HUES48 (cell line): ENCODE data around the gene GLTP.
"Not testable (repeated sequence)": the region's sequence is repeated elsewhere in the genome, so short reads cannot be mapped to it uniquely, and the experiment has no call there.

Experiments used
- H3K27ac ChIP-seq: one replicate; pipeline ENCODE4 v1.7.0; 2013; ENCODE audit warnings: low read depth, low read length, inconsistent platforms
- H3K27me3 ChIP-seq: 2 replicates; pipeline ENCODE4 v1.6.1; 2013; ENCODE audit warnings: mild to moderate bottlenecking, low read length; ENCODE audit not compliant: control insufficient read depth, insufficient read depth
- H3K36me3 ChIP-seq: 2 replicates; pipeline ENCODE4 v1.6.1; 2013; ENCODE audit warnings: low read length; ENCODE audit not compliant: control insufficient read depth, insufficient read depth
- H3K4me1 ChIP-seq: 2 replicates; pipeline ENCODE4 v1.6.1; 2013; ENCODE audit warnings: mild to moderate bottlenecking, low read length; ENCODE audit not compliant: control insufficient read depth, insufficient read depth
- H3K4me3 ChIP-seq: 2 replicates; pipeline ENCODE4 v1.5.1; 2013; ENCODE audit warnings: mild to moderate bottlenecking, low read depth, low read length
- H3K9ac ChIP-seq: 2 replicates; pipeline ENCODE4 v1.6.1; 2013; ENCODE audit warnings: mild to moderate bottlenecking, low read depth, low read length, moderate library complexity
- H3K9me3 ChIP-seq: 2 replicates; pipeline ENCODE4 v1.6.1; 2013; ENCODE audit warnings: low read length; ENCODE audit not compliant: control insufficient read depth, insufficient read depth

Gene GLTP

DNA sequence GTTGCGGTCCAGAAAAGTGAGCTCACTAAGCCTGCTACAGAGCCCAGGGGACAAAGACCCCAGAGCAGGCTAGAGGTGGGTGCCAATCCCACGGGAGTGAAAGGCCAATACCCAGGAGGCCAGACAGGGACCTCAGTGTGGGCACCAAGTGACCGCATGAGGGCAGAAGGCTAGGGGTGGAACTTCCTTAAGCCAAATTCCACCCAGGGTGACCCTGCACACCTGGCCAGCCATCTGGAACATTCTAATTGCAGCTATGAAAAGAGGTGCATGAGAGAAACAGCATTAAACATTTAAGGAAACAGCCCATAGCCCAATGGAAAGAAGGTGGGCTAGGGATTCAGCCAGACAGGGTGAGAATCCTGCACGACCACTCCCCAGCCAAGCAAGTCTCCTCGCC lies 19.4 kb downstream of the GLTP start:
- Histone ChIP-seq H3K9ac (no peak overlapping the region), H3K4me3 (no peak overlapping the region), H3K36me3 (peaks cover 19% of the 10 kb centered on the region; the same call in 1 of the 2 replicates), H3K4me1 (peaks cover 9% of the 10 kb centered on the region; the same call in 1 of the 2 replicates), H3K27me3 (no peaks in the 10 kb centered on the region), H3K9me3 (no peaks in the 10 kb centered on the region), H3K27ac (no peak overlapping the region)

- H3K4me1 ChIP-seq: no peaks in the 10 kb centered on the region
- no peak overlapping the region for H3K4me3 ChIP-seq
- H3K27me3 ChIP-seq: no peaks in the 10 kb centered on the region
- H3K36me3 ChIP-seq: peaks cover 19% of the 10 kb centered on the region; the same call in 1 of the 2 replicates
- no peaks in the 10 kb centered on the region for H3K9me3 ChIP-seq
- H3K9ac ChIP-seq: no peak overlapping the region
- H3K27ac ChIP-seq: no peak overlapping the region
Observed at GRCh38 chr12:109858764-109859163, 21.6 kb downstream of the GLTP start.

DNA sequence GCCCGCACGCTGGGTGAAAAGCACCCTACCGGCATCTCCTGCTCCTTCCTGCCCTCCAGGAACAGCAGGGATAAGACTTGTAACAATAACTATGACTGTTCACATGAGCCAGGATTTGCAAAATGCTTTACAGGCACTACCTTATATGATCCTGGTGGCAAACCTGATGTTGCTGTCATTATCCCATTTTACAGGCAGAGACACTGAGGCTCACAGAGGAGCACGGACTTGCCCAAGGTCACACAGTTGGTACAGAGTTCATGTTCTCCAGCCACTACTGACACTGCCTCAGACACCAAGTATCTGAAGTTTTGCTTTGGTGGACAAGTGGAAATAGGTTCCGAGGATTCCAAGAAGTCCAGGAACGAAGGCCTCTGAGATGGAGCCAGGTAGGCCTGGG lies 22.6 kb downstream of the GLTP start:
- no peaks in the 10 kb centered on the region for H3K9me3 ChIP-seq
- no peaks in the 10 kb centered on the region for H3K4me1 ChIP-seq
- no peak overlapping the region for H3K27ac ChIP-seq
- H3K27me3 ChIP-seq: no peaks in the 10 kb centered on the region
- peaks cover 19% of the 10 kb centered on the region; the same call in 1 of the 2 replicates for H3K36me3 ChIP-seq
- H3K4me3 ChIP-seq: no peak overlapping the region
- no peak overlapping the region for H3K9ac ChIP-seq

DNA sequence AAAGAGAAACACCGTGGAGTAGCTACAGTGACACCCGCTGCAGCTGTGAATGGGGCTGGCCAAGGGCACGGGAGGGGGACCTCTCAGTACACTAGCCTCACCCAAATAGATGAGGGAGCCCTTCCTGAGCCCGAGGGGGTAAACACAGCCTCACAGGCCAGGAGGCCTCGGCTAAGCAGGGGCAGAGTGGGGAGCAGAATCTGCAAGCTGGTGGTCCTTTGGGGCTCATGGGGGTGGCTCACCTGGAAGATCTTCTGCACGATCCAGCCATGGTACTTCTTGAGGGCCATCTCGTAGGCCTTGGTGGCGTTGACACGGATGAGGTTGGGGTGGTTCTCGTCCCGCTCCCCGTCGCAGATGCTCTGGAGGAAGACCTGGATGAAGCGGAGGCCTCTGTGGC lies 25.0 kb downstream of the GLTP start:
- Histone ChIP-seq H3K4me1 (no peaks in the 10 kb centered on the region), H3K9me3 (no peaks in the 10 kb centered on the region), H3K9ac (no peak overlapping the region), H3K27me3 (no peaks in the 10 kb centered on the region), H3K27ac (no peak overlapping the region), H3K4me3 (no peak overlapping the region), H3K36me3 (peaks cover 15% of the 10 kb centered on the region; the same call in 1 of the 2 replicates)

GRCh38 chr12:109850518-109850917 lies 29.8 kb downstream of the GLTP start:
- H3K9ac ChIP-seq, H3K9me3 ChIP-seq, H3K4me1 ChIP-seq, H3K27me3 ChIP-seq, H3K27ac ChIP-seq, H3K36me3 ChIP-seq, H3K4me3 ChIP-seq: not testable (repeated sequence)

- Histone ChIP-seq H3K4me3 (no peak overlapping the region), H3K9ac (no peak overlapping the region), H3K36me3 (no peaks in the 10 kb centered on the region), H3K27me3 (no peaks in the 10 kb centered on the region), H3K27ac (no peak overlapping the region), H3K4me1 (no peaks in the 10 kb centered on the region), H3K9me3 (no peaks in the 10 kb centered on the region)
Observed at GRCh38 chr12:109847142-109847735, 33.1 kb downstream of the GLTP start.

DNA sequence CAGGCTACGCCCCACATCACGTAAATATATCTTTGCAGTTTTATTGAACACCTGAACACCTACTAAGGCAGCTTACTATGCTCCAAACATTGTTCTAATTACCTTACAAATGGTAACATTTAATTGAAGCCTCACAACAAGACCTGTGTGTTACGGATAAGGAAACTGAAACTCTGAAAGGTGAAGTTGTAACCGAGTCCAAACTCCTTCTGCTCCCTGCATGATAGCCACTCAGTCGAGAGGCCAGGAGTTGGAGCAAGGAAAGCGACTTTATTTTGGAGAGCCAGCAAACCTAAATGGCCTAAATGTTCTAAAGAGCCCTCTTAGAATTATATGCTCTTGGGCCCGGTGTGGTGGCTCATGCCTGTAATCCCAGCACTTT lies 34.5 kb downstream of the GLTP start:
- Histone ChIP-seq H3K36me3 (no peaks in the 10 kb centered on the region), H3K27me3 (no peaks in the 10 kb centered on the region), H3K4me1 (no peaks in the 10 kb centered on the region), H3K9me3 (no peaks in the 10 kb centered on the region), H3K27ac (no peak overlapping the region), H3K4me3 (peak overlapping the region; percentile 42; the same call in 1 of the 2 replicates), H3K9ac (no peak overlapping the region)

GRCh38 chr12:109844983-109845823 lies 35.1 kb downstream of the GLTP start:
- H3K4me3 ChIP-seq: peak overlapping the region; percentile 42; the same call in 1 of the 2 replicates
- H3K9me3 ChIP-seq: no peaks in the 10 kb centered on the region
- no peaks in the 10 kb centered on the region for H3K27me3 ChIP-seq
- no peaks in the 10 kb centered on the region for H3K4me1 ChIP-seq
- H3K27ac ChIP-seq: no peak overlapping the region
- H3K9ac ChIP-seq: no peak overlapping the region
- no peaks in the 10 kb centered on the region for H3K36me3 ChIP-seq

DNA sequence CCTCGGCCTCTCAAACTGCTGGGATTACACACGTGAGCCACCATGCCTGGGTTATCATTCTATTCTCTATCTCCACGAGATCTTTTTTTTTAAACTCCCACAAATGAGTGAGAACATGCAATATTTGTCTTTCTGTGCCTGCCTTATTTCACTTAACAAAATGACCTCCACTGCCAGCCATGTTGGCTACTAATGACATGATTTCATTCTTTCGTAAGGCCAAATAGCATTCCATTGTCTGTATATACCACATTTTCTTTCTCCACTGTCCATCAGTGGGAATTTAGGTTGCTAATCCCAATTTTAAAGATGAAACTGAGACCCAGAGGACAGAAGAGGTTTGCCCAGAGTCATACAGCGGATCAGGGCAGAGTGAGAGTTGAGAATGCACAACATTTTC lies 36.2 kb downstream of the GLTP start:
- Histone ChIP-seq H3K9ac (no peak overlapping the region), H3K36me3 (no peaks in the 10 kb centered on the region), H3K9me3 (no peaks in the 10 kb centered on the region), H3K4me3 (no peak overlapping the region), H3K4me1 (no peaks in the 10 kb centered on the region), H3K27me3 (no peaks in the 10 kb centered on the region), H3K27ac (no peak overlapping the region)

DNA sequence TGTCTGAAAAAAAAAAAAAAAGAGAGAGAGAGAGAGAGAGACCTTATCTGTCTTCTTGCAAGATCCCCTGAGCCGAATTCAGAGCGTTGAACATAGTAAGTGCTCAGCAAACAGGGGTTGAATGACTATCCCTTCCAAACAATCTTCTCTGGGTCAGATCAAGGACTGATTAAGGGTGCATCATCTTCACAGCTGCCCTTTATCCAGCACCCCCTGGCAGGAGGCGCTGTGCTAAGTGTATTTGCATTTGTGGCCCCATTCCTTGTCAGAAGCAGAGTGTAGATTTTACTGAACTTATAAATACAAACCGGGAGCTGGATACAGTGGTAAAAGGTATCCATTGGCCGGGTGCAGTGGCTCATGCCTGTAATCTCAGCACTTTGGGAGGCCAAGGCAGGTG lies 38.3 kb downstream of the GLTP start:
- H3K36me3 ChIP-seq: no peaks in the 10 kb centered on the region
- H3K9me3 ChIP-seq: no peaks in the 10 kb centered on the region
- H3K4me1 ChIP-seq: no peaks in the 10 kb centered on the region
- no peak overlapping the region for H3K4me3 ChIP-seq
- no peak overlapping the region for H3K27ac ChIP-seq
- no peak overlapping the region for H3K9ac ChIP-seq
- no peaks in the 10 kb centered on the region for H3K27me3 ChIP-seq

- no peak overlapping the region for H3K4me3 ChIP-seq
- no peaks in the 10 kb centered on the region for H3K9me3 ChIP-seq
- no peak overlapping the region for H3K27ac ChIP-seq
- no peaks in the 10 kb centered on the region for H3K36me3 ChIP-seq
- H3K9ac ChIP-seq: no peak overlapping the region
- no peaks in the 10 kb centered on the region for H3K4me1 ChIP-seq
- H3K27me3 ChIP-seq: no peaks in the 10 kb centered on the region
Observed at GRCh38 chr12:109841356-109841755, 39.0 kb downstream of the GLTP start.
